ENCODE data around the gene AFAP1L1. TPM values are rescaled to one million over a fixed set of nuclear protein-coding genes. Genes with fewer than 3 reads are reported as not detected.

The AFAP1L1 gene
- total RNA-seq, 1 experiment from 2014 or later: 2.3 TPM

- DNase-seq (ENCODE audit: extremely low read depth, low read depth): no peak
These were observed 12.2 kb downstream of the AFAP1L1 start for GRCh38 chr5:149283626-149284480.

- no peak for DNase-seq (ENCODE audit: extremely low read depth, low read depth)
These were observed 12.8 kb downstream of the AFAP1L1 start for GRCh38 chr5:149284501-149284900.

DNA sequence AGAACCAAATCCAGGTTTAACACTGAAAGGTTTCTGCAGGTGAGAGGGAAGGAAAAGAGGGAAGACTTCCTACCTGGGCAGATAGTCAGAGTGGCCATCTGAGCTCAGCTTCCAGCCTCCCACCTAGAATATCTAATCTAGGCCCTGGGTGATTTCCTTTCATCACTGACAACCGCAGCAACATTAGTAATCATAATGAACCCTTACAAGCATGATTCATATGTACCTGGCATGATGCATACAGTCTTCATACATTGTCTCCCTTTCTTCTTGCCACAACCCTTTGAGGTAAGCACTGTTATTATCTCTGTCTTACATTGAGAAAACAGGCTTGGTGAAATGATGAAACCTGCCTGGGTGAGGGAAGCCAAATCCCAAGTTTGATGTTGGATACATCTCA is 13.5 kb downstream of the AFAP1L1 start:
- no peak for DNase-seq (ENCODE audit: extremely low read depth, low read depth)

DNA sequence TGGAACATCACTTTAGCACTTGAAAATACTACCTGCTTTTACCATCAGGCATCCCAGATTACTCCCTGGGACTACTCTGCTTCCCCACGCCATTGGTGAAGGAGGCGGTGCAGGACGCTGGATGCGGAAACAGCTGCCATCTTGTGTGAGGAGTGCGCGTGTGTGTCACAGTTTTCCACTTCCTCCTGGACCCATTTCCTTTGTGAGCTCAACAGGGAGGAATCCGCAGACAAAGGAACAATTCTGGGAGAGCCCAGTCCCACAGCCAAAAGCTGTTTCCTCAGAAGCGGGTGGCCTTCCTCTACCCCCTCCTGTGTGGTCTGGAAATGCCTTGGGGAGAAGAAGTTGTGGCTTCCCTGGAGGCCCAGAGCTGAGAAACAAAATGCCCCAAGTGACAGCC is 16.8 kb downstream of the AFAP1L1 start:
- no peak for DNase-seq (ENCODE audit: extremely low read depth, low read depth)

DNA sequence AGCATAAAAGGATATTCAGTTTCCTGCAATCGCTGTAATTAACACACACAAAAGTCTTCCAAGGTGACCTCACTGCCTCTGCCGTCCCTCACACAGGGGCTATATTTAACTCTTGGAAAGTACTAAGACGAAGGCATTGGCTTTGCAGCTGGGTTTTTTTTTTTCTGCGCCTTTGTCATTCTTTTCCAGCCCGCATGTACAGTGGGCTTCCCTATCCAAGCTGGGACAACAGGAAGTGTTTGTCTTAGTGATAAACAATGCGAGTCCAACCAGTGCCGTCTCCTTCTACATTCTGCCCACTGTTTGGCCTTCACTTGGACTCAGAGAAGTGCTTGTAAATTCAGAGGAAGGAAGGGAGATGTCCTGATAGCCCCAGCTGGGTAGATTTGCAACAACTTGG is 17.6 kb downstream of the AFAP1L1 start:
- no peak for DNase-seq (ENCODE audit: extremely low read depth, low read depth)

DNA sequence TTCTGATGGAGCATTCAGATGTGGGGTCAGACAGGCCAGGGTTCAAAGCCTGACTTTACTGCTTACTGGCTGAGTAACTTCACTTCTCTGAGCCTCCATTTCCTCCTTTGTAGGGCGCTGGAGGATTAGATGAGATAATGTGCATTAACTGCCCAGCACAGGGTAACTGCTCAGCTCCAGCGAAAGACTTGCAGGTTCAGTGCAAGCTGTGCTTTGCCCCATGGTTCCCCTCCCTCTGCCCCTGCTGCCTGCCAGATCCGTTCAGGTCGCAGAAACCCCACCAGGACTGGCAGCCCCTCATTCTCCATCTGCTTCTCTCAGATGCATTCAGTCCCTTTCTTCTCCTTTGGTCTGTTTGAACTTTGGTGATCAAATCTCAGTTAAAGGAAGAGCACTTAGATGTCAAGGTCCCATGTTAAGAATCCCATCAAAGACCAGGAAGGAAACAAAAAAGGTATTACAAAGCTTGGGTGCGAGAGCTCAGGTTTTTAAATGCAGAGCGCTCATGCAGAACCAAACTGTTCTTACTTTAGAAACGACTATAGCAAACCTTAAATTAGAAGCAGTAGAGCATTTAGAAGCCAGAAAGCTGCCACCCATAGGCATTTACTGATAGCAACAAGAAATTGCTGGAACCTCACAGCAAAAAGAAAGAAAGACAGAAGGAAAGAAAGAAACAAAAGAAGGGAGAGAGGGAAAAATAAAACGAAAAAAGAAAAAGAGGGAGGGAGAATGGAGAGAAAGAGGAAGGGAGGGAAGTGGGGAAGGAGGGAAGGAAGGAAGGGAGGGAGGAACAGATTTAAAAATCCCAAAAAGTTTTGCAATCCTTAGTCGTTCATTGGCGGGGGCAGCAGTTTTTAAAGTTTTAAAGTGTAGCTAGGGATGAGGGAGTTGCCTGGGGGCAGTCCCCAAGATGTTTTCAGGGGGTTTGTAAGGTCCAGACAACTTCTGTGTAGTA is 23.5 kb downstream of the AFAP1L1 start:
- DNase-seq (ENCODE audit: extremely low read depth, low read depth): no peak

- no peak for DNase-seq (ENCODE audit: extremely low read depth, low read depth)
These were observed 25.8 kb downstream of the AFAP1L1 start for GRCh38 chr5:149297340-149298025.

- DNase-seq (ENCODE audit: extremely low read depth, low read depth): no peak
These were observed 26.5 kb downstream of the AFAP1L1 start for GRCh38 chr5:149298163-149298562.

DNA sequence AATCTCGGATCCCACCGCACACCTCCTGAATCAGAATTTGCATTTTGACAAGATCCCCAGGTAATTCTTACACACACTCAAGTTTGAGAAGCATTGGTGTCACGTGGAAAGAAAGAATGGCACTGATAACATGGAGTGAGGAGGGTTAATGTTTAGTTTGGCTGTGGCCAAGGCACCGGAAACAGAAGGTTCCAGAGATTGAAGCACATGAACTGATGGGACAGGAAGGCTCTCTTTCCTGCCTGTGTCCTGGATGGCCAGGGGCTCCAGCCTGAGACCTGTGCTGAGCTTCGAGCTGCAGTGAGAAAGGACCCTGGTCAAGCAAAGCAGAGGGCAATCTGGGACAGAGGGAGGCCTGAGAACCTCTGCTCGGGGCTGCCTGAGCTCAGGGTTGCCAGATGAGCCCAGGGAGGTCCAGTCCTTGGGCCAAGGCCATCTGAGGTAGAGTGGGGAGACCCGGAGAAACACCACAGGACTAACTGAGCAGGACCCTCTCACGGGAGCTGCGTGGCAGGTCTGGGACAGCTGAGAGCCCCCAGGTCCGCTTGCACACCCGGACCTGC is 27.3 kb downstream of the AFAP1L1 start:
- no peak for DNase-seq (ENCODE audit: extremely low read depth, low read depth)

DNA sequence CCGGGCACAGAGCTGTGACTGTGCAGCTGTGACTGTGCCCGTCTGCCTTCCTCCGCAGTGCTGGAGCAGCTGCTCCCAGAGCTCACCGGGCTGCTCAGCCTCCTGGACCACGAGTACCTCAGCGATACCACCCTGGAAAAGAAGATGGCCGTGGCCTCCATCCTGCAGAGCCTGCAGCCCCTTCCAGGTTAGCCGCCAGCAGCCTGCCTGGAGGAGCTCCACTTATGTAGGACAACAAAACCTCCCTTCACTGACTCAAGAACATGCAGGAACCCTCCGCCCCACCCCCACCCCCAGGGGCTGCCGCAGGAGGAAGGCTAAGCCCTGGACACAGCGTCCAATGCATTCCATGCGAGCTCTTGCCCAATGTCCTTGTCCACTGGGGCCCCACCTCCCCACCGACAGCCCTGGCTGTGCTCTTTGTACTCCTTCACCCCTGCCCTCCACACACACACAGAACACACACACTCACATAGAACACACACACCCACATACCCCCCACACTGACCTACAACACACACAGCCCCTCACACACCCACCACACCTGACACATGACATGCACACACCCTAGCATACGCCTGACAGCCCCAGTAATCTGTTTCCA is 27.9 kb downstream of the AFAP1L1 start:
- no peak for DNase-seq (ENCODE audit: extremely low read depth, low read depth)

DNA sequence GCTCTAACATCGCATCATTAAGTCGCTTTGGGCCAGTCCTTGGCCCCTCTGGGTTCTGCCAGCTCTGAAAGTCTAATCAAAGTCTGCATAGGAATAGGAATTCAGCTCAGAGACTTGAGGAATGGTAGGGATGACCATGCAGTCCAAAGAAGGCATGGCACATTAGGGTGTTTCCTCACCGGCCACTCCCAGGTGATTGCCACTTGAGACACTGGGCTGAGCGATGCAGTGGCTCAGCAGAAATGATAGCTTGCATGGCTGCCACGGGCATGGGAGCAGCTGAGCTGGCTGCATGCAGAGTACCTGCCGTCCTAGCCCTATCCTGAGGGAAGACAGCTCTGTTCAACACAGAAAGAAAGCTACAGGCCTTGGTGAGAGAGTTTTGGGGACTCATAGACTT is 28.8 kb downstream of the AFAP1L1 start:
- DNase-seq (ENCODE audit: extremely low read depth, low read depth): no peak

DNA sequence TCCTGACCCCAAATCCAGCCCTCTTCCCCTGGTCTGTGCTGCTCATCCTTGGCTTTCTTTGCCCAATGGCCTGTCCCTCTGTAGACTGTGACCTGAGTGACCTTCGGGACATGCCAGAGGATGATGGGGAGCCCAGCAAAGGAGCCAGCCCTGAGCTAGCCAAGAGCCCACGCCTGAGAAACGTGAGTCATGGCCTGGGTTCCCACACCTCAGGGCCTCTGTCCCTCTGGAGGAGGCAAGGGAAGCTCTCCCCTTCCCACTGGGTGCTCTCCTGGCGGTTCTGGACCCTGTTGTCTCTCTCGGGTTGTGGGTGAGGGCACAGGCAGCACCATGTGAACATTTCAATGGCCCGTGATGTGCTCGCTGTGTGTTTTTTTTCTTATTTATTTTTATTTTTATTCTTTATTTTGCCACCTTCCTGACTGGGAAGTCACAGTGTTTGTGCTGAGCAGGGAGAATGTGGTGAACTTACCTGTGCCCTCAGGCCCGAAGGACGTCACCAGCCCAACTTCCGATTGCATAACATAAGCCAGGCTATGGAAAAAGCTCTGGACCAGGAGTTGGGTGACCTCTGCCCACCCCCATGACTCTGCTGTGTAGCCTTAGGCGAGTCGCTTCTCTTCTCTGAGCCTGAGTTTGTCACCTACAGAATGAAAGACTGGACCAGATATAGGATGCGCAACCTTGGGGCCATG is 29.5 kb downstream of the AFAP1L1 start:
- no peak for DNase-seq (ENCODE audit: extremely low read depth, low read depth)

- DNase-seq (ENCODE audit: extremely low read depth, low read depth): no peak
These were observed 30.2 kb downstream of the AFAP1L1 start for GRCh38 chr5:149301744-149302380.

- DNase-seq (ENCODE audit: extremely low read depth, low read depth): no peak
These were observed 31.0 kb downstream of the AFAP1L1 start for GRCh38 chr5:149302641-149303040.

DNA sequence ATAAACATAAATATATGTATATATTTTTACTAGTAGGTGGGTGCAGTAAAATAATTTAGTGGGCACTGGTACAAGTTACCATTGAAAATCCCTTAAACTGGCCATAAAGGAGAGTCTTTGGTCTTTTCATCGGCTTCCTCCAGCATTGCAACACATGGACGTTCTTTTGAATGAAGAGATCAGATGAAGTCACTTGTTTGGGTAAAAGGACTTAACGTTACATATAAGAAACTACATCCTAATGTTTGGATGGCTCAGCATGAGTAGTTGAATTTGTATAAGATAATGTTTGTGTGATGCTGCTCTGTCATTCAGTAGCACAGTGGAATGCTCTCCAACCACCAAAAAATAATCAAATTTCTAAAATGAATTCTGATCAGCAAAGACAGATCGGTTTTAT is 31.6 kb downstream of the AFAP1L1 start:
- no peak for DNase-seq (ENCODE audit: extremely low read depth, low read depth)

GRCh38 chr5:149304195-149305078 is 32.8 kb downstream of the AFAP1L1 start:
- no peak for DNase-seq (ENCODE audit: extremely low read depth, low read depth)

GRCh38 chr5:149309354-149309753 is 37.7 kb downstream of the AFAP1L1 start:
- DNase-seq (ENCODE audit: extremely low read depth, low read depth): no peak

DNA sequence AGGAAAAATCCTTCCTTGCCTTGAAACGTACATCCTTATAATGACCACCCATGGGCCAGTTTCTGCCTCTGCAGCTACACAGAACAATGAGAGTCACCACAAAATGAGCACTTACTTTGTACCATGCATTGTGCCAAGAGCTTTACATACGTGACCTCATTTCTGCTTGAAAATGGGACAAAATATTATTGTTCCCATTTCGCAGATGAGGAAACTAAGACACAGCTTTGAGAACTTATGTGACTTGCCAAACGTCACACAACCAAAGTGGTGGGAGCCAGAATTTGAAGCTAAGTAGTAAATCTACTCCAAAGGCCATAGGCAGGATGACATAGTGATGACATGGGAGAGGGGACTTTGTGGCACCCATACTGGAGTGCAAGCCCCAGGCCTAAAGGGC is 38.8 kb downstream of the AFAP1L1 start:
- DNase-seq (ENCODE audit: extremely low read depth, low read depth): no peak
